ENCODE data around the gene HELZ. TPM values are rescaled to one million over a fixed set of nuclear protein-coding genes. Genes with fewer than 3 reads are reported as not detected.

The HELZ gene
- total and polyA plus RNA-seq, 2 experiments from 2014 or later, result 23.9 to 25.4 TPM

DNA sequence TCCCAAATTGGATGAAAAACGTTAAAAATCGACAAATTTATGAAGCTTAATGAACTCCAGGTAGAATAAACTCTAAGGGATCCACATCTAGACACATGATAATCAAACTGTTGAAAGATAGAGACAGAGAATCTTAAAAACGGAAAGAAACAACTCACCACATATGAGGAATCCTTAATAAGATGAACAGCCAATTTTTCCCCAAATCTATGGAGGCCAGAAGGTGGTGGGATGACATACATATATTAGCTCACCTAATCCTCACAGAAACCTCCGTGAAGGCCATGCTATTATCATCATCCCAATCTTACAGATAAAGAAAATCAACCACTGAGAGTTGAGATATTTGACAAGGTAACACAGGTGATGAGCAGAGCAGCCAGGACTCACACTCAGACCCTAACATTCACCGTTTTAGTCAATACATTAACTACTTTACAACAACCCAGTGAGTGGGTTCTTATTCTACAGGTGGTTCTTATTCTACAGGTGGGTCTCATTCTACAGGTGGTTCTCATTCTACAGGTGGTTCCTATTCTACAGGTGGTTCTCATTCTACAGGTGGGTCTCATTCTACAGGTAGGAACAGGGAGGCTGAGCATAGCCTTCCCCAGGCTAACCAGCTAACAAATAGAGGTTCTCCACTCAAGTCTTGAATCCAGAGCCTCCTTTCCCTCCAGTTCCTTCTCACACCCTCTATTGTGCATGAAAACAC, 195.8 kb downstream of the HELZ start:
- H3K9me2 ChIP-seq (ENCODE audit: insufficient read depth), result no peaks in the 10 kb centered on the region
- peaks cover 5% of the 10 kb centered on the region for H3K9me3 ChIP-seq (ENCODE audit: low read depth)
- H2AFZ ChIP-seq, result no peak overlapping the region
- no peaks in the 10 kb centered on the region for H4K20me1 ChIP-seq (ENCODE audit: insufficient read depth)
- no peak overlapping the region for H3K4me2 ChIP-seq (ENCODE audit: unreplicated experiment)
- DNase-seq, result no peak
- TF ChIP-seq EZH2phosphoT487 (IDR thresholded peaks at IDR 0.05; ENCODE audit: insufficient read depth, low read depth) (no peak), EZH2 (IDR thresholded peaks at IDR 0.05; ENCODE audit: insufficient read depth, poor library complexity, severe bottlenecking) (no peak)
- no peaks in the 10 kb centered on the region for H3K4me1 ChIP-seq (ENCODE audit: insufficient read depth)
- no peaks in the 10 kb centered on the region for H3F3A ChIP-seq (ENCODE audit: insufficient read depth)
- no peak overlapping the region for H3K27ac ChIP-seq
- no peak overlapping the region for H3K9ac ChIP-seq
- in situ Hi-C loops (cut with MboI), result no loop called here
- no peaks in the 10 kb centered on the region for H3K36me3 ChIP-seq (ENCODE audit: low read depth)
- 17 to 19% methylated on average over 5 of the region's 5 CpGs for WGBS, 2 experiments (ENCODE audit: low coverage in 1 of 2, low lambda C conversion rate in 2 of 2, missing lambda C conversion rate in 2 of 2)
- H3K27me3 ChIP-seq (replicated peaks; ENCODE audit: insufficient read depth), result peaks cover 3% of the 10 kb centered on the region; the same call in 1 of the 2 replicates
- no peak overlapping the region for H3K4me3 ChIP-seq
- H3K79me2 ChIP-seq (ENCODE audit: insufficient read depth), result no peaks in the 10 kb centered on the region

DNA sequence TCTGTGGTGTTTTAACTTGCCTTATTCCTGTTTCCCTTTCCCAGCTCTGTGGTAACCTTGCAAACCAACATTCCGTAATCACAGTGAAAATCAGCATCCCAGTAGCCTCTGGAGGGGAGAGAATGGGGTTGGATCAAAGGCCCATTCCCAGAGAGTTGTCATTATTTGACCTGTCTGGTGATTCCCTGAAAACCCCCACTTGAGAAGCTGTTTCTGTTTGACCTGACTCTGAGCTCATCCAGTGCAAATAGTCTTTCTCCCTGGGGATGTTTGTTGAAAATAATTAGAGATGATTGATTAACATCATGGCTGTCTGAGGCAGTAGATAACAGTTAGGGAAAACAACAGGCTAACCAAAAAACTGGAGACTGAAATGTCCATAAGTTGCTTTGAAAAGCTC, 197.6 kb downstream of the HELZ start:
- peaks cover 14% of the 10 kb centered on the region for H3K27me3 ChIP-seq (replicated peaks; ENCODE audit: insufficient read depth)
- 6 to 30% methylated on average over 1 of the region's 1 CpG for WGBS, 2 experiments (ENCODE audit: low coverage in 1 of 2, low lambda C conversion rate in 2 of 2, missing lambda C conversion rate in 2 of 2)
- H3K4me2 ChIP-seq (ENCODE audit: unreplicated experiment), result no peak overlapping the region
- H3K9ac ChIP-seq, result no peak overlapping the region
- no peaks in the 10 kb centered on the region for H3K36me3 ChIP-seq (ENCODE audit: low read depth)
- H3K4me1 ChIP-seq (ENCODE audit: insufficient read depth), result no peaks in the 10 kb centered on the region
- no peak overlapping the region for H3K4me3 ChIP-seq
- TF ChIP-seq EZH2phosphoT487 (IDR thresholded peaks at IDR 0.05; ENCODE audit: insufficient read depth, low read depth) (no peak), EZH2 (IDR thresholded peaks at IDR 0.05; ENCODE audit: insufficient read depth, poor library complexity, severe bottlenecking) (no peak)
- no peak for DNase-seq
- no peaks in the 10 kb centered on the region for H3F3A ChIP-seq (ENCODE audit: insufficient read depth)
- H3K79me2 ChIP-seq (ENCODE audit: insufficient read depth), result no peaks in the 10 kb centered on the region
- H2AFZ ChIP-seq, result no peak overlapping the region
- H3K9me2 ChIP-seq (ENCODE audit: insufficient read depth), result no peaks in the 10 kb centered on the region
- H3K9me3 ChIP-seq (ENCODE audit: low read depth), result peaks cover 5% of the 10 kb centered on the region
- no peaks in the 10 kb centered on the region for H4K20me1 ChIP-seq (ENCODE audit: insufficient read depth)
- no peak overlapping the region for H3K27ac ChIP-seq
- in situ Hi-C loops (cut with MboI), result no loop called here

DNA sequence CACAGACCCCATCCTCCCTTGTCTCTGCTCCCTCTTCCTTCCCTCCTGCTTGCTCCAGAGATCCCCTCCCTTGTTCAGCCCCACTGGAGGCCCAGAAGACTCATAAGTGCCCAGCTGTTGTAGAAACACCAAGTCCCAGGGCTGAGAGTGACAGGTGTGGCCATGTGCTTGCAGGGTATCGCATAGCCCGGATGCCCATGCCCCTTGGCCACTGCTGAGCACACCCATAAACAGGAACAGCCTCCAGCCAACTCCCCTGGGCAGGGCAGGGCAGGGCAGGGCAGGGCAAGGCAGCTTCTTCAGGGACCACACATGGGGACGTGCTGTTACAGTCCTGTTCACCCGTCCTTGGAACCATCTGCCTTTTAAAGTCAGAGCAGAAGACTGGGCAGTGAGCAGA, 198.6 kb downstream of the HELZ start:
- no peak overlapping the region for H3K4me2 ChIP-seq (ENCODE audit: unreplicated experiment)
- no peak overlapping the region for H2AFZ ChIP-seq
- H3K79me2 ChIP-seq (ENCODE audit: insufficient read depth), result no peaks in the 10 kb centered on the region
- no peak for DNase-seq
- in situ Hi-C loops (cut with MboI), result no loop called here
- H3K4me1 ChIP-seq (ENCODE audit: insufficient read depth), result no peaks in the 10 kb centered on the region
- H4K20me1 ChIP-seq (ENCODE audit: insufficient read depth), result no peaks in the 10 kb centered on the region
- TF ChIP-seq EZH2phosphoT487 (IDR thresholded peaks at IDR 0.05; ENCODE audit: insufficient read depth, low read depth), result no peak
- no peak for TF ChIP-seq EZH2 (IDR thresholded peaks at IDR 0.05; ENCODE audit: insufficient read depth, poor library complexity, severe bottlenecking)
- H3K9ac ChIP-seq, result no peak overlapping the region
- peaks cover 10% of the 10 kb centered on the region for H3K27me3 ChIP-seq (replicated peaks; ENCODE audit: insufficient read depth)
- no peaks in the 10 kb centered on the region for H3K36me3 ChIP-seq (ENCODE audit: low read depth)
- H3F3A ChIP-seq (ENCODE audit: insufficient read depth), result no peaks in the 10 kb centered on the region
- 39 to 53% methylated on average over 4 of the region's 4 CpGs for WGBS, 2 experiments (ENCODE audit: low coverage in 1 of 2, low lambda C conversion rate in 2 of 2, missing lambda C conversion rate in 2 of 2)
- H3K9me2 ChIP-seq (ENCODE audit: insufficient read depth), result no peaks in the 10 kb centered on the region
- no peak overlapping the region for H3K27ac ChIP-seq
- no peak overlapping the region for H3K4me3 ChIP-seq
- peaks cover 5% of the 10 kb centered on the region for H3K9me3 ChIP-seq (ENCODE audit: low read depth)

DNA sequence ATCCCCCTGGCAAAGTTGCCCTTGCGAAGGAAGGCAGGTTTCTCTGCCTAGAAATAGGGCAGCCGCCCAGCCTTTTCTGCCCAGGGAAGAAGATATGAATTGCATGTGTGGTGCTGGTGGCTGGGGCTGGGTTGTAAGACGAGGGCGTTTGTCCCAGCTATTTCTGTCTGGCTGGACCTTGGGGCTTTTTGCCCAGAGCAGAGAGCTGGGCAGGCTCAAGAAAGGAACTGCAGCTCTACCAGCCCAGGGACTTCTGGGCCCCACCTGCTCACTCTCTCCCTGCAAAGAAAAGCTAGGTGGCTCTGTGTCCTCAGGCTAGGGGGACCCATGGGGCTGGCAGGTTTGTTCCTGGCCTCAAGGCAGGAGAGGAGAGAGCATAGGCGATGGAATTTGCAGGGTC, 200.1 kb downstream of the HELZ start:
- Histone ChIP-seq H3K79me2 (ENCODE audit: insufficient read depth) (no peaks in the 10 kb centered on the region), H3K4me2 (ENCODE audit: unreplicated experiment) (no peak overlapping the region), H3K27ac (no peak overlapping the region), H3K4me3 (no peak overlapping the region), H3K9ac (no peak overlapping the region), H3K4me1 (ENCODE audit: insufficient read depth) (no peaks in the 10 kb centered on the region), H3K27me3 (replicated peaks; ENCODE audit: insufficient read depth) (peaks cover 10% of the 10 kb centered on the region), H4K20me1 (ENCODE audit: insufficient read depth) (no peaks in the 10 kb centered on the region), H3K9me3 (ENCODE audit: low read depth) (peaks cover 5% of the 10 kb centered on the region), H3F3A (ENCODE audit: insufficient read depth) (no peaks in the 10 kb centered on the region), H3K36me3 (ENCODE audit: low read depth) (no peaks in the 10 kb centered on the region), H3K9me2 (ENCODE audit: insufficient read depth) (no peaks in the 10 kb centered on the region), H2AFZ (no peak overlapping the region)
- DNase-seq, result no peak
- TF ChIP-seq EZH2phosphoT487 (IDR thresholded peaks at IDR 0.05; ENCODE audit: insufficient read depth, low read depth) (no peak), EZH2 (IDR thresholded peaks at IDR 0.05; ENCODE audit: insufficient read depth, poor library complexity, severe bottlenecking) (no peak)
- in situ Hi-C loops (cut with MboI), result no loop called here
- WGBS, 2 experiments (ENCODE audit: low coverage in 1 of 2, low lambda C conversion rate in 2 of 2, missing lambda C conversion rate in 2 of 2), result 36 to 43% methylated on average over 5 of the region's 5 CpGs
